Epithelial cell of esophagus (primary cell): ENCODE measurements around the gene TRAF7.
A peak's percentile ranks its signal among the peaks of the same experiment; 100 is the strongest.
"Not testable (repeated sequence)": the region's sequence is repeated elsewhere in the genome, so short reads cannot be mapped to it uniquely, and the experiment has no call there.

Experiments
- DNase-seq: peaks from one replicate; pipeline ENCODE4 v3.0.0; 2010; ENCODE audit warnings: low read depth
- H3K4me3 ChIP-seq: 2 replicates; pipeline ENCODE4 v1.5.1; 2011; ENCODE audit warnings: mild to moderate bottlenecking, low read length, control low read depth
- TF ChIP-seq, protein P1 (sequence below): IDR thresholded peaks from 2 replicates; pipeline ENCODE4 v1.5.1; 2011; ENCODE audit warnings: low read depth, mild to moderate bottlenecking, low read length, control low read depth, inconsistent platforms; ENCODE audit not compliant: insufficient read depth; ENCODE audit errors: missing control alignments

The TRAF7 gene

GRCh38 chr16:2115591-2115973, 40.0 kb upstream of the TRAF7 start:
- DNase-seq, result no peak
- TF ChIP-seq, protein P1, sequence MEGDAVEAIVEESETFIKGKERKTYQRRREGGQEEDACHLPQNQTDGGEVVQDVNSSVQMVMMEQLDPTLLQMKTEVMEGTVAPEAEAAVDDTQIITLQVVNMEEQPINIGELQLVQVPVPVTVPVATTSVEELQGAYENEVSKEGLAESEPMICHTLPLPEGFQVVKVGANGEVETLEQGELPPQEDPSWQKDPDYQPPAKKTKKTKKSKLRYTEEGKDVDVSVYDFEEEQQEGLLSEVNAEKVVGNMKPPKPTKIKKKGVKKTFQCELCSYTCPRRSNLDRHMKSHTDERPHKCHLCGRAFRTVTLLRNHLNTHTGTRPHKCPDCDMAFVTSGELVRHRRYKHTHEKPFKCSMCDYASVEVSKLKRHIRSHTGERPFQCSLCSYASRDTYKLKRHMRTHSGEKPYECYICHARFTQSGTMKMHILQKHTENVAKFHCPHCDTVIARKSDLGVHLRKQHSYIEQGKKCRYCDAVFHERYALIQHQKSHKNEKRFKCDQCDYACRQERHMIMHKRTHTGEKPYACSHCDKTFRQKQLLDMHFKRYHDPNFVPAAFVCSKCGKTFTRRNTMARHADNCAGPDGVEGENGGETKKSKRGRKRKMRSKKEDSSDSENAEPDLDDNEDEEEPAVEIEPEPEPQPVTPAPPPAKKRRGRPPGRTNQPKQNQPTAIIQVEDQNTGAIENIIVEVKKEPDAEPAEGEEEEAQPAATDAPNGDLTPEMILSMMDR, result no peak
- H3K4me3 ChIP-seq, result no peak overlapping the region

DNA sequence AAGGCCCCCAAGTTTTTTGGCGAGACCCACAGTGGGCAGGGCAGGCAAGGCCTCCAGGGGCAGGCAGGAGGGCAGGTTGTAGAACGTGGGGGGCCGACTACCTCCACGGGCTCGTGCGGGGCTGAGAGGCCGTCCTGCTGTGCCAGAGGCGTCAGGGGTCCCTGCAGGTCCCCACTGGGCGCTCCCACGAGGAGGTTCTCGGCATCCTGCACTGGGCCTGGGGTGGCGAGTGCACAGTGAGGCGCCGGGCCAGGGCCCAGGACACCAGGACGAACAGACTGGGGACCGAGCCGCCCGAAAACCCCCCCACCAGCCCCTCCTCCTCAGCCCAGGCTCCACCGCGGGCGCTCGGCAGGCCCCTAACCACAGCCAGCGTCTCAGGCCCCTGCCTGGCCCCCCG, 39.2 kb upstream of the TRAF7 start:
- DNase-seq, H3K4me3 ChIP-seq: not testable (repeated sequence)

DNA sequence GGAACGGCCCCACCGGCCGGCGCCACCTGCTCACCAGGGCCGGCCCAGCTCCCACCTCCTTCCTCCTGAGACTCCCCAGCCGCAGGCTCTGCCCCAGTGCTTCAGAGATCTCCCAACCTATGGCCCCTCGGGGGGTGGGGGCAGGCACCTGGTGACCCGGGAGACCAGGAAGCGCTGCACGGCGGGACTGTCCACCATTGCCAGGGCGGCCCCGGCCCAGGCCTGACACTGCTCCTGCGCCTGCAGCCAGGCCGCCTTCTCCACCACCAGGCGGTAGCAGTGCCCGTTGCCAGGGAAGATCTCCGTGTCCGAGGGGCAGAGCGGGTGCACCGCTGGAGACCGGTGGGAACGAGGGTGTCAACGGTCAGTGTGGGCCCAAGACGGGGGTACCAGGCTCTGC, 38.2 kb upstream of the TRAF7 start:
- DNase-seq, H3K4me3 ChIP-seq: not testable (repeated sequence)

DNA sequence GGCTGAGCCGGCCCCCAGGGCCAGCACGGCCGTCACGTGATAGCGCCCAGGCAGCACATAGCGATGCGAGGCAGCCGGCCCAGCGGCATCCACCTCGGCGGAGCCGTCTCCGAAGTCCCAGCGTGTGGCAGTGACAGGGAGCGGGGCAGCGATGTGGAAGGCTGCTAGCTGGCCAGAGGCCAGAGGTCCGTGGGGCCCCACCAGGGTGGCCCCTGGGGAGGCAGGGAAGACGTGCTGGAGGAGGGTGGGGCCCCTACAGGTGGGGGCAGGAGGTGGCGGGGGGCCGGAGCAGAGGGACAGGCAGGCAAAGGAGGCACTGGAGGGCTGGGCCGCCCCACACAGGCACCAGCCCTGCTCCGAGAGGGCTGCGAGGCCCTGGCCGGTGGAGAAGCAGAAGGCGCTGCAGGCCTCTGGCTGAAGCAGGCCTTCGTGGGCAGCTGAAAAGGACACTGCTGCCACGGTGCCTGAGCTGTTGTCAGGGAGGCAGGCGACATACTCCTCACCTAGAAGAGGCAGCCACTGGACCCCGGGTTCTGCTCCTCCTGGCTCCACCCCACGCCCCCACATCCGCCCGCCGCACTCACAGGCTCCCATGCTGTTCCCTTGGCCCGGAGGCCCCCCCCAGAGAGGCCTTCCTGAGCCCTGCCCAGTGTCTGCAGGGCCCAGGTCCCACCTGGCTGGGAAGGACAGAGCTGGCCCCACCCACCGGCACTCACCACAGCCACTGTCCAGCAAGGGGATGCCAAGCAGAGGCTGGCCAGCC, 37.4 kb upstream of the TRAF7 start:
- H3K4me3 ChIP-seq, DNase-seq: not testable (repeated sequence)

GRCh38 chr16:2121325-2121724, 34.3 kb upstream of the TRAF7 start:
- TF ChIP-seq, protein P1, result peak; percentile 46
- not testable (repeated sequence) for H3K4me3 ChIP-seq
- DNase-seq, result peak; percentile 61

DNA sequence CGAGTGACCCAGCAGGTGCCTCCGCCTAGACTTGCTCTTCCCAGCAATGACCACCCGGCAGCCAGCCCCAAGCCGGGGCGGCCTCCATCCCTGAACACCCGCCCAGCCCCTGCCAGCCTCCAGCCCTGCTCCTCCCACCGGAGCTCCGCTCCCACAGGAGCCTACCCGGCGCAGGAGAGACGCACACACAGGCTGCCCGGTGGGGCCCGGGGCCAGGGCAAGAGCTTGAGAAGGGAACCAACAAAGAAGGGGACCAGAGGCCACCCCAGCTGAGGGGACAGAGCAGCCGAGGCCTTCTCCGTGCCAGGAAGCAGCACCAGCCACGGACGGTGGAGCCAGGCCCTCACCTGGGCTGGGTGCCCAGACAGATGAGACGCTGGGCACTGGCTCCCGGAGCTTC, 33.7 kb upstream of the TRAF7 start:
- DNase-seq, result no peak
- H3K4me3 ChIP-seq, result no peak overlapping the region
- TF ChIP-seq, protein P1, result no peak

GRCh38 chr16:2122429-2122828, 33.2 kb upstream of the TRAF7 start:
- TF ChIP-seq, protein P1, result no peak
- no peak overlapping the region for H3K4me3 ChIP-seq
- DNase-seq, result no peak

GRCh38 chr16:2122934-2123683, 32.5 kb upstream of the TRAF7 start:
- DNase-seq, H3K4me3 ChIP-seq: not testable (repeated sequence)

- DNase-seq, H3K4me3 ChIP-seq: not testable (repeated sequence)
These were observed 31.7 kb upstream of the TRAF7 start for GRCh38 chr16:2123706-2124376.

- DNase-seq, H3K4me3 ChIP-seq: not testable (repeated sequence)
These were observed 31.2 kb upstream of the TRAF7 start for GRCh38 chr16:2124377-2124693.

GRCh38 chr16:2124694-2125444, 30.7 kb upstream of the TRAF7 start:
- peak; percentile 32 for DNase-seq
- H3K4me3 ChIP-seq, result not testable (repeated sequence)

DNA sequence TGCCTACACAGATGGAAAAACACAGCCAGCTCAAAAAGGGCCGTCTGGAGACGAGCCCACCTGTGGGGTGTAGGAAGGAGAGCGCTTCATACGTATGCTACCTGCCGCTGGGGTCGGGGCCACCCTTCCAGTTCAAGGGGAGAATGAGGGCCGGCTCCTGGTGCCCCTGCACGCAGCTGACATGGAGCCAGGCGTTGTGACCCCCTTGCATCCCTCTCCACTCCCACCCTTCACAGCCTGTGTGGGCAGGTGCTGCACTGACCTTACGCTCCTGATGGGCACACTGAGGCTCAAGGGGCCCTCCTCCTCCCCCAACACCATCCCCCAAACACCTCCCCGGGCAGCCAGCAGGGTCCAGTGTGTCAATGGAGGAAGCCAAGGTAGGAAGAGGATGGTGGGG, 30.0 kb upstream of the TRAF7 start:
- not testable (repeated sequence) for DNase-seq, H3K4me3 ChIP-seq

GRCh38 chr16:2126161-2126743, 29.3 kb upstream of the TRAF7 start:
- H3K4me3 ChIP-seq, DNase-seq: not testable (repeated sequence)
